ENCODE data around the gene SYT5. TPM values are rescaled to one million over a fixed set of nuclear protein-coding genes. Genes with fewer than 3 reads are reported as not detected.

SYT5 gene
- 1 to 10 TPM in 1 of 6 experiments, under 1 TPM in 1, not detected in 4; 0.06 to 1.7 TPM for total RNA-seq
- long read RNA-seq, result 0 reads

DNA sequence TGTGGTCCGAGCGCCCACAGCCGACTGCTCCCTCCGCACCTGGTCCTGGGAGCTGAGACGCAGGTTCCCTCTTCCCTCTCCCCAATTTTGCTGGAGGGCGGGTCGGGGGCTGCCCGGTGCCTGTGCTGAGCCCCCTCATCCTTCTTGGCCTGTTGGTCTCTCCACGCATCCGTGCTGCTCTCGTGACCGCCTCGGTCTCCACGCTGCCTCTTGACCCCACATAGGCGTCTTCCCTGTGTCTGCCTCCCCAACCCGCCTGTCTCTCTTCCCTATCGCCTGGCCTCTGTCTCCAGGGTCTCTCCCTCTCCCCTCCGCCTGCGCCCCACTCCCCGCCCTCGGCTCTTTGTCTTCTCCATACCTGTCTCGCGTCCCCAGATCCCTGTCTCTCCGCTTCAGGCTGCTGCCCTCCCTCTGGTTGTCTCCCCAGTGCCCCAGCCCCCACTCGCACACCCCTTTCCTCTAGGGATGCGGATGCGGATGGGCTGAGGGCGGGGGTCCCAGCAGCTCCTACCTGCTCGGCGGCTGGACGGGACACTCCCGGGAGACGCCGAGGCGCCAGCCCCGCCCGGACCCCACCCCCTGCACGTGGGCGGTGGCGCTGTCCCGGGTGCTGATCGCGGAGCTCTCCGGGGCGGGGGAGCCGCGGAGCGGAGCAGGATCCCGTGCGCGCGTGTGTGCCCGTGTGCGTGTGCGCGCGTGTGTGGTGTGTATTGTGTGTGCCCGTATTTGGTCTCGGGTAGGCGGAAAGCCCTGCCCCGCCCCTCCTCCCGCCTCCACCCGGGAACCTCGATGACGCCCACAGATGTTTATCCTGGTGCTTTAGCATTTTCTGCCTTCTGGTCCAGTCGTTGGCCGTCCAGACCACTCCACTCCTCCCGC is at the start of gene SYT5:
TSS of gene SYT5 (minus strand) at position 684 of the 879 bp plus-strand sequence. CDS start 1,248 bp downstream, outside the sequence.
- H3K4me3 ChIP-seq, result peak within 1 kb of the TSS in 1 of 3 donors; percentile 14
- ATAC-seq (peak; percentile 65 to 83 (median 74)), DNase-seq (peak in 1 of 3 donors; percentile 49)
- peaks cover 0 to 13% (median 0%) of the 10 kb centered on the region in 4 donors for H3K4me1 ChIP-seq
- H3K27me3 ChIP-seq, result peaks cover 0 to 18% of the 10 kb centered on the region in 2 donors
- H3K9me3 ChIP-seq, result no peaks in the 10 kb centered on the region
- H3K27ac ChIP-seq, result no peak within 1 kb of the TSS
- intact Hi-C loops (cut with DNase I), result no loop called here
- H3K36me3 ChIP-seq, result no peaks in the 10 kb centered on the region
- 6% methylated on average over 24 of the region's 68 CpGs for WGBS (ENCODE audit: insufficient coverage, low coverage, low lambda C conversion rate, missing lambda C conversion rate)
- TF ChIP-seq, protein P1, sequence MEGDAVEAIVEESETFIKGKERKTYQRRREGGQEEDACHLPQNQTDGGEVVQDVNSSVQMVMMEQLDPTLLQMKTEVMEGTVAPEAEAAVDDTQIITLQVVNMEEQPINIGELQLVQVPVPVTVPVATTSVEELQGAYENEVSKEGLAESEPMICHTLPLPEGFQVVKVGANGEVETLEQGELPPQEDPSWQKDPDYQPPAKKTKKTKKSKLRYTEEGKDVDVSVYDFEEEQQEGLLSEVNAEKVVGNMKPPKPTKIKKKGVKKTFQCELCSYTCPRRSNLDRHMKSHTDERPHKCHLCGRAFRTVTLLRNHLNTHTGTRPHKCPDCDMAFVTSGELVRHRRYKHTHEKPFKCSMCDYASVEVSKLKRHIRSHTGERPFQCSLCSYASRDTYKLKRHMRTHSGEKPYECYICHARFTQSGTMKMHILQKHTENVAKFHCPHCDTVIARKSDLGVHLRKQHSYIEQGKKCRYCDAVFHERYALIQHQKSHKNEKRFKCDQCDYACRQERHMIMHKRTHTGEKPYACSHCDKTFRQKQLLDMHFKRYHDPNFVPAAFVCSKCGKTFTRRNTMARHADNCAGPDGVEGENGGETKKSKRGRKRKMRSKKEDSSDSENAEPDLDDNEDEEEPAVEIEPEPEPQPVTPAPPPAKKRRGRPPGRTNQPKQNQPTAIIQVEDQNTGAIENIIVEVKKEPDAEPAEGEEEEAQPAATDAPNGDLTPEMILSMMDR (IDR thresholded peaks at IDR 0.05), result no peak
- no peak for TF ChIP-seq POLR2A (IDR thresholded peaks at IDR 0.05)

DNA sequence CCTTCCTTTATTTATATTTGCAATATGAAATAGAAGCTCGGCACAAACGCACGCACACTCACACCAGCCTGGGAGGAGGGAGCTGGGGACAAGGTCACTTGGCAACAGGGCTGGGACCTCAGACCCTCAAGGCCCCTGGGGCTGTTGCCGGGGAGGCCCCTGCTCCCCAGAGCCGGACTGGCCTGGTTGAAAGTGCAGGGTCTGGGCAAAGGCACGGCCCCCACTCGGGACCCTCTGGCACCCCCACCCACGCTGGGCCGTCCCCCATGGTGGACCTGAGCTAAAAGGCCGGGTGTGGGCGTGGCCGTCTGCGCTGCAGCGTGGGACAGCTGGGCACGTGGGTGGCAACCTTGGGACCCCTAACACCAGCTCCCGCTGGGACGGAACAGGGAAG is 49.7 kb upstream of the SYT5 start:
- WGBS (ENCODE audit: insufficient coverage, low coverage, low lambda C conversion rate, missing lambda C conversion rate), result 100% methylated on average over 1 of the region's 17 CpGs

DNA sequence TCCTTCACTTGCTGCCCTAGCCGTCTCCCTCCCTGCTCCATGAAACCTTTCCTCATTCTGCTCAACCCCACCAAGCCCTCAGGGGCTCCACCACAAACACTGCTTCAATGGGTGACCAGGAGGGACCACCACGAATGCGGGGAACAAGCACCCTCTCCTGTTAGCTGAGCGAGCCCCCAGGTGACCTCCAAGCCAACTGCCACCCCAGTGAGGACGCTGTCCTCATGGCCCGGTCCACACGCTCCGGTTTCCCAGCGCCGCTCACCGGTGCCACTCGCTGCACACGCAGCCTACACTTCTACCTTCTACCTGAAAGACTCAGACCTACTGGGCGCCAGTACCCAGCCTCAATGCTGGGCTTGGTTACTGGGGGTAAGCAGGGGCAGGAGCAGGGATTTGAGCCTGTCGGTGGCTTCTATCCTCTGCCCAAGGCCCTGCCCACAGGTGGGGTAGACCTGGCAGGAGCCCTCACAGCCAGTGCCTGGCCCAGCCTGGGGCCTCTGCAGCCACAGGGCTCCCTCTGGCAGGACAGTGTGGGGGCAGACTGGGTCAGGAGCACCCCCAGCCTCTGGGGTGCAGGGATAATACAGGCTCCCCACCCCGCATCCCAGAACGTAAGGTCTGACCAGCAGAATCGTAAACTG is 49.2 kb upstream of the SYT5 start:
- H3K27me3 ChIP-seq, result no peaks in the 10 kb centered on the region
- peaks cover 0 to 13% (median 5%) of the 10 kb centered on the region in 4 donors for H3K4me1 ChIP-seq
- H3K36me3 ChIP-seq, result peaks cover 0 to 38% (median 15%) of the 10 kb centered on the region in 4 donors
- peak overlapping the region; percentile 62 to 78 (median 74) for H3K27ac ChIP-seq
- TF ChIP-seq POLR2A (IDR thresholded peaks at IDR 0.05), result no peak
- TF ChIP-seq, protein P1 (IDR thresholded peaks at IDR 0.05), result no peak
- H3K9me3 ChIP-seq, result no peaks in the 10 kb centered on the region
- DNase-seq (peak in 2 of 3 donors; percentile 51 to 57), ATAC-seq (peak; percentile 1 to 11 (median 9))
- no peak overlapping the region for H3K4me3 ChIP-seq
- intact Hi-C loops (cut with DNase I), result no loop called here
- no CpG with 5 or more reads among the region's 18 CpGs for WGBS (ENCODE audit: insufficient coverage, low coverage, low lambda C conversion rate, missing lambda C conversion rate)

More for the DNA sequence above, 49.7 kb upstream of the SYT5 start:
- Histone ChIP-seq H3K27me3 (no peaks in the 10 kb centered on the region), H3K27ac (peak overlapping the region in 2 of 3 donors; percentile 74 to 78), H3K4me3 (no peak overlapping the region), H3K36me3 (peaks cover 0 to 43% (median 15%) of the 10 kb centered on the region in 4 donors), H3K9me3 (no peaks in the 10 kb centered on the region), H3K4me1 (peaks cover 0 to 13% (median 5%) of the 10 kb centered on the region in 4 donors)
- TF ChIP-seq, protein P1 (IDR thresholded peaks at IDR 0.05), result no peak
- TF ChIP-seq POLR2A (IDR thresholded peaks at IDR 0.05), result no peak
- intact Hi-C loops (cut with DNase I), result no loop called here
- peak in 2 of 3 donors; percentile 49 to 59 for DNase-seq
- ATAC-seq, result no peak

DNA sequence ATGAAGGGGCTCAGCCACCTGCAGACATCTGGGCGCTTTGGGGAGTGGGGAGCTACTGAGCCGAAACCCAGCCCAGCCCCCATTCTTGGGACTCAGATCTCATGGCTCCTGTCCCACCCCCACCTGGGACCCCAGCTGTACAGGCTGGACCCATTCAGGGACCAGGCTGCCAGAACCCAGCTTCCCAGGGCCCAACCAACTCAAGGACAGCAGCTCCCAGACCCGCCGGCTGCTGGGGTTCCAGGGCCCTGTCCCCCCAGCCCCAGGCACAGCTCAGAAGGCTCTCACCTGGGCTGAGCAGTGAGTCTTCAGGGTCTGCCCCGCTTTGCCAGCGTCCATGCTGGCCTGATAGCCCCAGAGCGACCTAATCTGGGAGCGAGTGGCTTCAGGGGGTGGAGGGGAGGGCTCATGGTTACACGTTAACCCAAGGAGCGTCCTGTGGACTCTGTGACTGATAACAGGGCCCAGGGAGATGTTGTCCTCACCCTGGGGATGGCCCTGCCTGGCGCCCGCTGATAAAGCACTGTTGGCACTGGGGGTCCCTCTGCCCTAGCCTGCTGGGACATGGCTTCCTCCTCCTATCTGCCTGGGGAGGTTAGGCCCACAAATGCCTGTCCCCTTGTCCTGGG is 48.4 kb upstream of the SYT5 start, which contains the start of gene TMEM86B:
TSS of gene TMEM86B (minus strand) at position 361 of the 629 bp plus-strand sequence. CDS start at position 339, 22 bp downstream.
- Histone ChIP-seq H3K9me3 (no peaks in the 10 kb centered on the region), H3K27ac (peak within 1 kb of the TSS; percentile 62 to 78 (median 74)), H3K27me3 (no peaks in the 10 kb centered on the region), H3K36me3 (peaks cover 0 to 32% (median 13%) of the 10 kb centered on the region in 4 donors), H3K4me1 (peaks cover 0 to 13% (median 5%) of the 10 kb centered on the region in 4 donors), H3K4me3 (peak within 1 kb of the TSS; percentile 16 to 48 (median 43))
- intact Hi-C loops (cut with DNase I), result no loop called here
- no CpG with 5 or more reads among the region's 12 CpGs for WGBS (ENCODE audit: insufficient coverage, low coverage, low lambda C conversion rate, missing lambda C conversion rate)
- DNase-seq (peak; percentile 75 to 86 (median 84)), ATAC-seq (peak; percentile 93 to 95 (median 94))
- TF ChIP-seq, protein P1 (IDR thresholded peaks at IDR 0.05), result no peak
- TF ChIP-seq POLR2A (IDR thresholded peaks at IDR 0.05), result peak; percentile 48
